Gastrocnemius medialis (tissue), 4 donors: ENCODE results near the gene CDH4.

Experiments used
- POLR2A ChIP-seq, 2 donors: fragments of 450-650 bp; IDR thresholded peaks; one replicate each; pipeline ENCODE4 v1.6.1; 2017; ENCODE audit warnings: antibody characterized with exemption in 2 of 2, mild to moderate bottlenecking in 2 of 2, moderate library complexity in 2 of 2
- TF ChIP-seq, protein P1 (sequence below), 5 experiments: fragments of 450-650 bp in 3 of 5; fragments of 200-600 bp in 2 of 5; sonication (generic) in 2 of 5; IDR thresholded peaks in 4 of 5; conservative IDR thresholded peaks in 1 of 5; 1 replicate in 4 of 5; 2 replicates in 1 of 5; pipeline ENCODE4 v1.5.1; 2016 to 2019; ENCODE audit warnings: antibody characterized with exemption in 5 of 5, mild to moderate bottlenecking in 3 of 5, moderate library complexity in 3 of 5

DNA sequence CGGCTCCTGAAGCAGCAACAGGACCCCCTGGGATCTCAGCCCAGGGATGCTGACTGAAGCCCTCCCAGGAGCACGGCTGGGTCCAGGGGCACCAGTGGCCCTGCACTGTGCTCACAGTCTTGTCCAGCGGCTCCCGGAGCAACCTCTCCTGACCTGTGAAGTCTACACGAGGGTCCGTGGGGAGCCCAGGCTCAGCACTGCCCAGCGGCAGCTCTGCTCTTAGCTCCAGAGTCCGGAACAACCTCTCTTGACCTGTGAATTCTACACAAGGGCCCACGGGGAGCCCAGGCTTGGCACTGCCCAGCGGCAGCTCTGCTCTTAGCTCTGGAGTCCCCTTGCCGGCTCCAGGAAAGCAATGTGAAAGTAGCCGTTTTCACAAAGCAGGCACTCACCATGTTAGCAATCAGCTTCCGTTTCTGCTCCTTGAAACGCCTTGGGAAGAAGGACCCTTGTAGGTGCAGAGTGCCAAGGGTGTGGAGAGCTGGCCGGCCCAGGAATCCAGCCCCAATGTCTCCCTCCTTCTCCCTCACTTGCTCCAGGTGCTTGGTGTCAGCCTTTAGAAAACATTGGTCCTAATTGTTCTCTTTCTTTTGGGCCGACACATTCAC, 310.9 kb downstream of the CDH4 start:
- TF ChIP-seq, protein P1, sequence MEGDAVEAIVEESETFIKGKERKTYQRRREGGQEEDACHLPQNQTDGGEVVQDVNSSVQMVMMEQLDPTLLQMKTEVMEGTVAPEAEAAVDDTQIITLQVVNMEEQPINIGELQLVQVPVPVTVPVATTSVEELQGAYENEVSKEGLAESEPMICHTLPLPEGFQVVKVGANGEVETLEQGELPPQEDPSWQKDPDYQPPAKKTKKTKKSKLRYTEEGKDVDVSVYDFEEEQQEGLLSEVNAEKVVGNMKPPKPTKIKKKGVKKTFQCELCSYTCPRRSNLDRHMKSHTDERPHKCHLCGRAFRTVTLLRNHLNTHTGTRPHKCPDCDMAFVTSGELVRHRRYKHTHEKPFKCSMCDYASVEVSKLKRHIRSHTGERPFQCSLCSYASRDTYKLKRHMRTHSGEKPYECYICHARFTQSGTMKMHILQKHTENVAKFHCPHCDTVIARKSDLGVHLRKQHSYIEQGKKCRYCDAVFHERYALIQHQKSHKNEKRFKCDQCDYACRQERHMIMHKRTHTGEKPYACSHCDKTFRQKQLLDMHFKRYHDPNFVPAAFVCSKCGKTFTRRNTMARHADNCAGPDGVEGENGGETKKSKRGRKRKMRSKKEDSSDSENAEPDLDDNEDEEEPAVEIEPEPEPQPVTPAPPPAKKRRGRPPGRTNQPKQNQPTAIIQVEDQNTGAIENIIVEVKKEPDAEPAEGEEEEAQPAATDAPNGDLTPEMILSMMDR (IDR thresholded peaks at IDR 0.05 in 4 of 5, conservative IDR thresholded peaks at IDR 0.05 in 1 of 5), result no peak
- TF ChIP-seq POLR2A (IDR thresholded peaks at IDR 0.05), result no peak
